H1 (cell line): ENCODE results near the gene TMEM120A. TPM values are rescaled to one million over a fixed set of nuclear protein-coding genes. Genes with fewer than 3 reads are reported as not detected.

Experiments used
- CTCF ChIA-PET: fragments of 300-600 bp; sonication (Branson Sonifier 250); formaldehyde crosslinking; loops from one replicate; lab custom pipeline; 2021; ENCODE audit not compliant: partially characterized antibody; lab: Charles Lee
- POLR2A ChIA-PET: fragments of 300-600 bp; sonication (Branson Sonifier 250); formaldehyde crosslinking; loops from one replicate; lab custom pipeline; 2021; ENCODE audit warnings: inconsistent platforms; ENCODE audit not compliant: partially characterized antibody; lab: Charles Lee
- DNase-seq, 2 experiments: peaks; one replicate each; pipeline versions ENCODE4 v3.0.0 to v3.0.0-alpha.2; 2010 to 2022; ENCODE audit warnings: low spot score in 2 of 2, low read depth in 1 of 2, mixed read lengths in 1 of 2
- FAIRE-seq: peaks from 2 replicates; lab custom pipeline; 2011; peaks lifted over from hg19 to GRCh38; lab: Jason Lieb, UNC
- H2AFZ ChIP-seq: 2 replicates; pipeline ENCODE4 v1.8.1; 2012; ENCODE audit warnings: low read length, inconsistent platforms
- H2AK5ac ChIP-seq: 2 replicates; pipeline ENCODE4 v1.6.1; 2013; ENCODE audit warnings: low read depth, low read length
- H2BK120ac ChIP-seq: replicated peaks from 2 replicates; pipeline ENCODE3; 2013; ENCODE audit warnings: low read depth, low read length, inconsistent platforms
- H2BK12ac ChIP-seq: 2 replicates; pipeline ENCODE4 v1.6.1; 2013; ENCODE audit warnings: low read depth, low read length
- H2BK15ac ChIP-seq: 2 replicates; pipeline ENCODE4 v1.6.1; 2013; ENCODE audit warnings: low read length
- H2BK20ac ChIP-seq: 2 replicates; pipeline ENCODE4 v1.6.1; 2013; ENCODE audit warnings: low read length
- H2BK5ac ChIP-seq: 2 replicates; pipeline ENCODE4 v1.6.1; 2013; ENCODE audit warnings: low read depth, low read length
- H3K14ac ChIP-seq: 2 replicates; pipeline ENCODE4 v1.6.1; 2013; ENCODE audit warnings: inconsistent platforms; ENCODE audit not compliant: insufficient read length
- H3K18ac ChIP-seq: 2 replicates; pipeline ENCODE4 v1.6.1; 2013; ENCODE audit warnings: low read length; ENCODE audit errors: extremely low read depth
- H3K23ac ChIP-seq: 2 replicates; pipeline ENCODE4 v1.6.1; 2013; ENCODE audit warnings: inconsistent platforms; ENCODE audit not compliant: insufficient read length
- H3K23me2 ChIP-seq: 2 replicates; pipeline ENCODE4 v1.6.1; 2013; ENCODE audit warnings: low read depth, low read length
- H3K27ac ChIP-seq: 2 replicates; pipeline ENCODE4 v1.6.1; 2011; ENCODE audit warnings: low read depth, low read length, inconsistent platforms
- H3K27me3 ChIP-seq, 4 experiments: replicated peaks in 1 of 4; 1 replicate in 1 of 4; 2 replicates in 3 of 4; pipeline versions ENCODE4 v1.6.1 to v1.8.1; 2011 to 2013; ENCODE audit warnings: low read length in 3 of 4, mild to moderate bottlenecking in 3 of 4, inconsistent platforms in 2 of 4, mixed read lengths in 2 of 4, moderate library complexity in 1 of 4; ENCODE audit not compliant: control insufficient read depth in 3 of 4, insufficient read depth in 3 of 4; ENCODE audit errors: extremely low read depth in 1 of 4
- H3K36me3 ChIP-seq, 4 experiments: 2 replicates each; pipeline versions ENCODE4 v1.6.1 to v1.8.1; 2011 to 2013; ENCODE audit warnings: mild to moderate bottlenecking in 4 of 4, low read length in 3 of 4, moderate library complexity in 2 of 4, control low read depth in 1 of 4, inconsistent platforms in 1 of 4; ENCODE audit not compliant: insufficient read depth in 4 of 4, control insufficient read depth in 2 of 4
- H3K4ac ChIP-seq: replicated peaks from 2 replicates; pipeline ENCODE3; 2013; ENCODE audit warnings: low read length, low read depth, mixed read lengths, inconsistent platforms; ENCODE audit not compliant: insufficient read length
- H3K4me1 ChIP-seq, 4 experiments: replicated peaks in 1 of 4; 1 replicate in 1 of 4; 2 replicates in 3 of 4; pipeline versions ENCODE4 v1.6.1 to v1.8.1; 2011 to 2013; ENCODE audit warnings: low read length in 3 of 4, inconsistent platforms in 2 of 4, mixed read lengths in 1 of 4; ENCODE audit not compliant: insufficient read depth in 4 of 4, control insufficient read depth in 3 of 4
- H3K4me2 ChIP-seq, 2 experiments: 2 replicates each; pipeline versions ENCODE4 v1.6.1 to v1.8.1; 2011 to 2013; ENCODE audit warnings: low read depth in 2 of 2, low read length in 2 of 2, control low read depth in 1 of 2, inconsistent platforms in 1 of 2, mild to moderate bottlenecking in 1 of 2; ENCODE audit not compliant: insufficient read depth in 1 of 2
- H3K4me3 ChIP-seq, 4 experiments: fragments of 200-600, 300-600 bp in 1 of 4; sonication (generic), shearing (Covaris generic), sonication (Bioruptor Twin) in 1 of 4; 2 replicates each; pipeline versions ENCODE4 v1.5.1 to v1.8.1; 2011 to 2016; ENCODE audit warnings: low read length in 4 of 4, low read depth in 3 of 4, control low read depth in 2 of 4, inconsistent platforms in 2 of 4, mild to moderate bottlenecking in 2 of 4, mixed read lengths in 1 of 4, moderate library complexity in 1 of 4; ENCODE audit not compliant: insufficient read depth in 2 of 4; ENCODE audit errors: extremely low read depth in 1 of 4
- H3K56ac ChIP-seq: replicated peaks from 2 replicates; pipeline ENCODE3; 2013; ENCODE audit warnings: low read depth, mild to moderate bottlenecking, mixed read lengths, low read length, inconsistent platforms; ENCODE audit not compliant: insufficient read length
- H3K79me1 ChIP-seq: 2 replicates; pipeline ENCODE4 v1.6.1; 2013; ENCODE audit warnings: low read depth, low read length, control low read depth
- H3K79me2 ChIP-seq, 2 experiments: 2 replicates each; pipeline versions ENCODE4 v1.6.1 to v1.8.1; 2012 to 2013; ENCODE audit warnings: low read length in 2 of 2, mild to moderate bottlenecking in 2 of 2, inconsistent platforms in 1 of 2; ENCODE audit not compliant: insufficient read depth in 2 of 2, control insufficient read depth in 1 of 2
- H3K9ac ChIP-seq, 4 experiments: replicated peaks in 1 of 4; 1 replicate in 1 of 4; 2 replicates in 3 of 4; pipeline versions ENCODE4 v1.6.1 to v1.8.1; 2011 to 2013; ENCODE audit warnings: low read depth in 3 of 4, low read length in 3 of 4, control low read depth in 2 of 4, mild to moderate bottlenecking in 2 of 4, moderate library complexity in 2 of 4, inconsistent platforms in 1 of 4; ENCODE audit errors: extremely low read depth in 1 of 4
- H3K9me3 ChIP-seq, 2 experiments: 2 replicates each; pipeline versions ENCODE4 v1.6.1 to v1.8.1; 2012 to 2013; ENCODE audit warnings: mild to moderate bottlenecking in 2 of 2, moderate library complexity in 2 of 2, control low read depth in 1 of 2, inconsistent platforms in 1 of 2, low read depth in 1 of 2, low read length in 1 of 2, mixed read lengths in 1 of 2; ENCODE audit not compliant: insufficient read depth in 2 of 2
- H4K20me1 ChIP-seq, 2 experiments: replicated peaks in 1 of 2; 2 replicates each; pipeline versions ENCODE3 to v1.8.1; 2011 to 2013; ENCODE audit warnings: inconsistent platforms in 2 of 2, low read length in 2 of 2, mild to moderate bottlenecking in 1 of 2; ENCODE audit not compliant: insufficient read depth in 2 of 2, control insufficient read depth in 1 of 2
- H4K5ac ChIP-seq: 2 replicates; pipeline ENCODE4 v1.6.1; 2013; ENCODE audit warnings: low read length, low read depth, mixed read lengths, inconsistent platforms; ENCODE audit not compliant: insufficient read length
- H4K8ac ChIP-seq: 2 replicates; pipeline ENCODE4 v1.8.0; 2013; ENCODE audit warnings: mild to moderate bottlenecking, moderate library complexity, low read length, inconsistent platforms; ENCODE audit not compliant: insufficient read depth; ENCODE audit errors: extremely low read depth
- H4K91ac ChIP-seq: replicated peaks from 2 replicates; pipeline ENCODE3; 2013; ENCODE audit warnings: low read length, mixed read lengths, inconsistent platforms; ENCODE audit not compliant: insufficient read length
- BCL11A ChIP-seq, 2 experiments: IDR thresholded peaks; one replicate each; pipeline ENCODE4 v1.6.1; 2011; ENCODE audit warnings: low read depth in 2 of 2, low read length in 2 of 2, mild to moderate bottlenecking in 2 of 2
- BRCA1 ChIP-seq: IDR thresholded peaks from 2 replicates; pipeline ENCODE4 v1.6.1; 2012; ENCODE audit warnings: low read depth, low read length, improper control_type of control experiment
- CHD2 ChIP-seq: IDR thresholded peaks from 2 replicates; pipeline ENCODE4 v1.6.1; 2012; ENCODE audit warnings: low read length, improper control_type of control experiment
- E2F6 ChIP-seq: IDR thresholded peaks from 2 replicates; pipeline ENCODE4 v1.6.1; 2012; ENCODE audit warnings: inconsistent platforms
- KDM5A ChIP-seq: fragments of 200-600 bp; IDR thresholded peaks from 2 replicates; pipeline ENCODE4 v1.7.1; 2012; ENCODE audit warnings: mild to moderate bottlenecking, low read length, inconsistent platforms, mixed read lengths
- NRF1 ChIP-seq: IDR thresholded peaks from 2 replicates; pipeline ENCODE4 v1.6.1; 2011; ENCODE audit warnings: mild to moderate bottlenecking, low read depth, low read length, improper control_type of control experiment
- RAD21 ChIP-seq, 2 experiments: IDR thresholded peaks in 1 of 2; conservative IDR thresholded peaks in 1 of 2; 2 replicates each; pipeline ENCODE4 v1.6.1; 2011; ENCODE audit warnings: low read depth in 2 of 2, low read length in 2 of 2, improper control_type of control experiment in 1 of 2, inconsistent platforms in 1 of 2, mild to moderate bottlenecking in 1 of 2, moderate library complexity in 1 of 2
- SIX5 ChIP-seq: IDR thresholded peaks from 2 replicates; pipeline ENCODE4 v1.6.1; 2011; ENCODE audit warnings: mild to moderate bottlenecking, low read depth, low read length
- TAF1 ChIP-seq: IDR thresholded peaks from 2 replicates; pipeline ENCODE4 v1.6.1; 2011; ENCODE audit warnings: mild to moderate bottlenecking, low read depth, low read length
- TAF7 ChIP-seq: optimal IDR thresholded peaks from 2 replicates; pipeline ENCODE3; 2011; ENCODE audit warnings: low read depth, mild to moderate bottlenecking, inconsistent platforms, low read length, moderate library complexity, borderline replicate concordance
- WGBS, 2 experiments: shearing (Covaris generic) in 1 of 2; methylation state at CpG; one replicate each; pipeline versions ENCODE4 v1.1.6 to v1.1.7; 2013 to 2015; ENCODE audit warnings: low lambda C conversion rate in 2 of 2, mixed read lengths in 2 of 2, inconsistent platforms in 1 of 2, low coverage in 1 of 2, missing lambda C conversion rate in 1 of 2; ENCODE audit not compliant: insufficient replicate concordance in 2 of 2, insufficient coverage in 1 of 2, insufficient read length in 1 of 2; ENCODE audit errors: extremely low coverage in 1 of 2, missing lambda C conversion rate in 1 of 2; 5-methylcytosine and 5-hydroxymethylcytosine counted together
- polyA plus RNA-seq, 7 experiments: library from polyadenylated mRNA; depleted of rRNA in 3 of 7; stranded (reverse) in 5 of 7; unstranded in 2 of 7; fragments of >200 nt in 5 of 7; fragments of 200-250 nt in 2 of 7; gene quantifications; 1 replicate in 5 of 7; 2 replicates in 1 of 7; 4 replicates in 1 of 7; pipeline versions ENCODE4 v1.2.1 to v1.2.3, GENCODE V29; 2011 to 2013; ENCODE audit warnings: missing spikeins in 2 of 7, mixed read lengths in 2 of 7
- total RNA-seq: library from RNA; stranded (reverse); fragmentation: NEBNext Ultra II Directional; extraction: Animal tissue kit (Norgen Biotek cat#: 25700); gene quantifications from 2 replicates; pipeline ENCODE4 v1.2.1, GENCODE V29; 2021

The TMEM120A gene
- total and polyA plus RNA-seq, 2 of the 8 experiments (the other 6 are each of a cell fraction or from before 2014, with no cell fraction given): 15.6 to 49.9 TPM

GRCh38 chr7:75938921-75939320, 55.5 kb downstream of the TMEM120A start:
- Histone ChIP-seq H3K36me3 (no peaks in the 10 kb centered on the region; a peak in 1 of 8 replicates), H4K8ac (no peak overlapping the region), H3K79me2 (peaks cover 0 to 42% of the 10 kb centered on the region in 2 experiments; a peak in 2 of 4 replicates), H3K9ac (no peak overlapping the region), H2BK12ac (no peak overlapping the region), H4K91ac (no peak overlapping the region), H4K20me1 (peaks cover 0 to 12% of the 10 kb centered on the region in 2 experiments), H3K18ac (no peak overlapping the region), H2BK5ac (0 out of 2 replicates have a peak overlapping the region, but pooled peaks have one; percentile 20), H3K56ac (no peak overlapping the region), H4K5ac (no peak overlapping the region), H3K4me3 (no peak overlapping the region), H3K9me3 (no peaks in the 10 kb centered on the region), H3K4me2 (no peak overlapping the region), H3K27ac (no peak overlapping the region), H2BK20ac (no peak overlapping the region), H2BK120ac (no peak overlapping the region), H2AK5ac (peak overlapping the region; percentile 4; the same call in 1 of the 2 replicates), H3K14ac (no peak overlapping the region), H3K4me1 (0 out of 7 replicates have a peak, but pooled peaks cover 0 to 2% (median 0%) of the 10 kb centered on the region in 4 experiments), H3K27me3 (no peaks in the 10 kb centered on the region), H3K79me1 (peaks cover 16% of the 10 kb centered on the region), H3K23me2 (no peaks in the 10 kb centered on the region; the same call in 1 of the 2 replicates), H3K4ac (no peak overlapping the region), H3K23ac (no peak overlapping the region), H2AFZ (no peak overlapping the region), H2BK15ac (no peak overlapping the region)
- 94% methylated on average over 6 of the region's 6 CpGs; no CpG with 5 or more reads in 1 of the 2 experiments for WGBS, 2 experiments
- ChIA-PET CTCF (interaction anchor here (0.7 to 1.4 kb wide), 5 partner anchors 10 to 81 kb away, joined by 3 to 4 read pairs (median 3); no protein-coding TSS in a partner anchor), POLR2A (interaction anchor here (1.4 to 2.9 kb wide), 3 partner anchors 12 to 24 kb away, joined by 4 to 15 read pairs (median 9); partner anchors contain the start of gene POR)
- no peak for FAIRE-seq
- no peak for DNase-seq
- no peak for TF ChIP-seq TAF7
- TF ChIP-seq KDM5A: no peak
- TF ChIP-seq NRF1: no peak
- no peak for TF ChIP-seq CHD2
- no peak for TF ChIP-seq BCL11A (IDR thresholded peaks at IDR 0.05; ENCODE audit: low read depth in 2 of 2, low read length in 2 of 2)
- no peak for TF ChIP-seq SIX5
- TF ChIP-seq BRCA1: no peak
- no peak for TF ChIP-seq RAD21 (IDR thresholded peaks at IDR 0.05 in 1 of 2, conservative IDR thresholded peaks at IDR 0.05 in 1 of 2; ENCODE audit: low read depth in 2 of 2, low read length in 2 of 2)
- no peak for TF ChIP-seq TAF1
- TF ChIP-seq E2F6: no peak
